Stimulated activated CD4-positive, alpha-beta T cell treated with anti-CD3 and anti-CD28 coated beads, Interleukin-15, amount 100 ng/mL, for 24 hours (primary cell): ENCODE data around the gene NXPH4.

ENCODE experiments used
- DNase-seq: peaks from one replicate; pipeline ENCODE4 v3.0.0-alpha.2; 2020

The NXPH4 gene

DNA sequence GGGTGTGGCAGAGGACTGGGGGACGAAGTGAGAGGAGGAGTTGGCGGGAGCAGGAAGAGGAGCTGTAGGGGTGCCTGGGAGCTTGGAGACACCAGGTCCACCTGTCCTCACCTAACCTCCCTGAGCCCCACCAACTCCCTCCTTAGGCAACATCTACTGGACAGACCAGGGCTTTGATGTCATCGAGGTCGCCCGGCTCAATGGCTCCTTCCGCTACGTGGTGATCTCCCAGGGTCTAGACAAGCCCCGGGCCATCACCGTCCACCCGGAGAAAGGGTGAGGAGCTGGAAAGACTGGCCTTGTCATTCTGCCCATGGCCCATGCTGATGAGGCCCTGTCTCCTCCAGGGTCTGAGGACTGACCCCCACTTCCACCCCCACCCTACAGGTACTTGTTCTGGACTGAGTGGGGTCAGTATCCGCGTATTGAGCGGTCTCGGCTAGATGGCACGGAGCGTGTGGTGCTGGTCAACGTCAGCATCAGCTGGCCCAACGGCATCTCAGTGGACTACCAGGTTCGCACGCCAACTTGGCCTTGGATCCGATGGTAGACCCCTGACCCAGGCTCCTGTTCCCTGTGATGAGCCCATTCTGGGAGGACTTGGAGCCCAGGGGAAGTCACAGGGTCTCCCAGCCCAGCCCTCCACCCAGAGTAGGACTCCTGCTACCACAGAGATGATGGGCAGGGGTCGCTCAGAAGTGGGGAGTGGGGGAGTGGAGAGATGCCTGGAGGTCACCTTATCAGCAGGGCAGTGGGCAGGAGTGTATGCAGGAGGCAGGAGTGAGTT lies 32.5 kb upstream of the NXPH4 start:
- DNase-seq = no peak

DNA sequence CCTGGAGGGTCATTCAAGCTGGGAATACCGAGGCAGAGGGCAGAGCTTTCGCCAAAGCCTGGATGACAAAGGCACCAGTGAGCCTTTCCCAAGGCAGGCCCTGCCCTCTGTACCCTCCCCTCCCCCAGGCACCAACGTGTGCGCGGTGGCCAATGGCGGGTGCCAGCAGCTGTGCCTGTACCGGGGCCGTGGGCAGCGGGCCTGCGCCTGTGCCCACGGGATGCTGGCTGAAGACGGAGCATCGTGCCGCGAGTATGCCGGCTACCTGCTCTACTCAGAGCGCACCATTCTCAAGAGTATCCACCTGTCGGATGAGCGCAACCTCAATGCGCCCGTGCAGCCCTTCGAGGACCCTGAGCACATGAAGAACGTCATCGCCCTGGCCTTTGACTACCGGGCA lies 31.2 kb upstream of the NXPH4 start:
- no peak for DNase-seq

DNA sequence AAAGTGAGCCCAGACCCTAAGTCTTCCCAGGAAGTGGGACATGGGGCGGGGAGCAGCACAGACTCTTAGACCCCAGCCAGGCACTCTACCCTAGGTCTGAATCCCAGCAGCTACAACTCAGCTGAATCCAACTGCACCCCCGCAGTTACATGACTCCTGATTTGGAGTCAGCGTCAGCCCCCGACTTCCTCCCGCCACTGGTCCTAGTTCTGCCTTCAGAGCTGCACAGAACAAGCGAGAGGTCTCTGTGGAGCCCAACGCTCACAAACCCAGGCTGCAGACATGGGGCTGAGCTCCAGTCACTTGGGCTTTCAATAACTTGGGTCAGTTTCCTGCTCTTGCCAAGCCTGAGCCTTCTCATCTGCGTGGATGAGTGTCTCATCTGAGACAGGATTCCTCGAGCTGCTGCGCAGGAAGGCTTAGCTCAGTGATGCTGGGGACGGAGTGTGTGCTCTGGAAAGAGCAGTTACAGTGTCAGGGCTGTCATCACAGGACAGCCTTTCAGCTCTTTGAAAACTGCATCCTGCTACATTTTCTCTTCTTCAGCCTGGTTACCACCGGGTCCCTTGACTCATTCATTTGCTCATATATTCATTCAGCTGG lies 30.6 kb upstream of the NXPH4 start:
- DNase-seq = no peak

DNA sequence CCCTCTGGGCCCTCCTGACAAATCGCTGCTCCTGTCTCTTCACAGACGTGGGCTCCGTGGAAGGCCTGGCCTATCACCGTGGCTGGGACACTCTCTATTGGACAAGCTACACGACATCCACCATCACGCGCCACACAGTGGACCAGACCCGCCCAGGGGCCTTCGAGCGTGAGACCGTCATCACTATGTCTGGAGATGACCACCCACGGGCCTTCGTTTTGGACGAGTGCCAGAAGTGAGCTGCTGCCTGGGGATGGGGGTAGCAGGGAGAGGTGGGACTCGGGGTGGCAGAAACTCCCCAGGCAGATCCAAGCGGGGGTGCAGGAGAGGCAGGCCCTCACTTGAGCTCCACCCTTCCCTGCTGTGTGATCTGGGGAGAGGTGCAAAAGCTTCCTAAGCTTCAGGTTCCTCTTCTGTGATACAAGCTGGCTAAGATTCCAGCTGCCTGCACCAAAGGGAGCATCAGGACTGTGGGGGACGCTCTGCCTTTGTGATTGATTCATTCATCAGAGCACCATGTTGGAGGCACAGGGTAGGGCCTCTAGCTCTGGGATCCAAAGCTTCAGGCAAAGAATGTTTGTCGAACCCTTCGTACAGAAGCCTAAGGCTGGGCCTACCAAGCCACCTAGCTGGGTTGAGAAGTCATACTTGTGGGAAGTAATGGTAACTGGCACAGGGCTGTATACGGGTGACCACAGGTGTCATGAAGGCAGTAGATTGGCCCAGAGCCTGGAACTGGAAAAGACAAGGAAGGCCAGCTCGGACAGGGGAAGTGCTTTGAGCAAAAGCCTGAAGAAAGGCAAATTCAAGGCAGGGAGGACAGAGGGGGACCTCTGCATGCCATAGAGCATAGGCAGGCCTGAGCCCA lies 29.1 kb upstream of the NXPH4 start:
- no peak for DNase-seq

DNA sequence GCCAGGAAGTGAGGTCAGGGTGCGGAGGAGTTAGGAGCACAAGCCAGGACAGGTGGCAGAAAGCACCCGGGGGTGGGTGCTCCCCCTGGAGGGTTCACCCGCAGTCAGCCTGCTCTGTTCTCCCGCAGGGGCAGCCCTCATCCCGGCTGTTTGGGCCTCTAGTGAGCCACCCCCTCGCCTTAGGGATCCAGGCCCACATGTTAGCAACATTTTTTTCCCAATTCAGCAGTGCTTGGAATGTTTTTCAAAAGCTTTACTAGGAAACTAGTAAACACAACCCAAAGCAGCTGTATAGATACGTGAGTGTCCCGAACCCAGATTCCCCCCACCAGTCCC lies 28.5 kb upstream of the NXPH4 start:
- DNase-seq = no peak

DNA sequence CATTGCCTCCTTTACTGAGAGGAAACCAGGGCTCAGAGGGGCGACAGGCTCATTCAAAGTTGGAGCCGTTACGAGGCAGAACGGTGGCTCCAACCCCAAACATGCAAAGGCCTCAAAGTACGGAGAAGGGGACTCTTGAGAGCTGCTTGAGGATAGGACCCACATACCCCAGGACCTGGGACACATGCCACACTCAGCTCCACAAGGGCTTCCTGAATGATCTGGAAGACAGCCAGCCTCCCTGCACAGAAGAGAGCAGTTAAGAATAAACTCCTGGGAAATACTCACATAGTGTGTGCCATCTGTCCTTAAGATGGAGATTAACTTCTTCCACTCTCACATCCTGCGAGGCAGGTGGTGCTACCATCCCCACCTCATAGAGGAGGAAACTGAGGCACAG lies 26.6 kb upstream of the NXPH4 start:
- no peak for DNase-seq

DNA sequence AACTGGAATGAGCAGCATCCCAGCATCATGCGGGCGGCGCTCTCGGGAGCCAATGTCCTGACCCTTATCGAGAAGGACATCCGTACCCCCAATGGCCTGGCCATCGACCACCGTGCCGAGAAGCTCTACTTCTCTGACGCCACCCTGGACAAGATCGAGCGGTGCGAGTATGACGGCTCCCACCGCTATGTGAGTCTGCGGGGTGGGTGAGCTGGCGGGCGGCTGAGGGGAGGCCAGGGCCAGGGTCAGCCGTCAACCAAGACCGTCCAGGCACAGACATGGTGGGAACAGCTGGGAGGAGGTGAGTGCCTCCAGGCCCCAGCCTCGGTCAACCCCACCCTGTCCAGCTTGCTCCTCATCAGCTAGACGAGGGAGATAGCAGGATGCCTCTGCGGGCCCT lies 25.8 kb upstream of the NXPH4 start:
- no peak for DNase-seq

DNA sequence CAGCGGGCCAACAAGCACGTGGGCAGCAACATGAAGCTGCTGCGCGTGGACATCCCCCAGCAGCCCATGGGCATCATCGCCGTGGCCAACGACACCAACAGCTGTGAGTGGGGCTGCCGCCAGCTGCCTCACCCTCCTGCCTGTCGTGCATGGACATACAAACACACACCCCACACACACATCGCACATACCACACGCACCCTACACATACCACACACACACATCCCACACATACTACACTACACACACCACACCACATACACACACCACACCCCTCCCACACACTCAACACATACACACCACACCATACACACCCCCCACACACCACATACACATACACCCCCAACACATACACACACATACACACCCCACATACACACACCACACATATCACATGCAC lies 25.2 kb upstream of the NXPH4 start:
- DNase-seq = no peak

DNA sequence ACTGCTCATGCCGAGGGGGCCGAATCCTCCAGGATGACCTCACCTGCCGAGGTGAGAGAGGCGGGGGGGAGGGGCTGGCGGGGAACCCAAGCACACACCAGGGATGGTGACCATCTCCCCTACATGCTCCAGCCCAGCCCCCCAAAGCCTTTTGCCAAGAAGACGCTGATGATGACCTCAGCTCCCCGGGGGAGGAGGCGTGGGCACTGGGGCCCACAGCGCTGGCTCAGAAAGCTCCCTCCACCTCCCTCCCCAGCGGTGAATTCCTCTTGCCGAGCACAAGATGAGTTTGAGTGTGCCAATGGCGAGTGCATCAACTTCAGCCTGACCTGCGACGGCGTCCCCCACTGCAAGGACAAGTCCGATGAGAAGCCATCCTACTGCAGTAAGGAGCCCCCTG lies 23.7 kb upstream of the NXPH4 start:
- DNase-seq = no peak

DNA sequence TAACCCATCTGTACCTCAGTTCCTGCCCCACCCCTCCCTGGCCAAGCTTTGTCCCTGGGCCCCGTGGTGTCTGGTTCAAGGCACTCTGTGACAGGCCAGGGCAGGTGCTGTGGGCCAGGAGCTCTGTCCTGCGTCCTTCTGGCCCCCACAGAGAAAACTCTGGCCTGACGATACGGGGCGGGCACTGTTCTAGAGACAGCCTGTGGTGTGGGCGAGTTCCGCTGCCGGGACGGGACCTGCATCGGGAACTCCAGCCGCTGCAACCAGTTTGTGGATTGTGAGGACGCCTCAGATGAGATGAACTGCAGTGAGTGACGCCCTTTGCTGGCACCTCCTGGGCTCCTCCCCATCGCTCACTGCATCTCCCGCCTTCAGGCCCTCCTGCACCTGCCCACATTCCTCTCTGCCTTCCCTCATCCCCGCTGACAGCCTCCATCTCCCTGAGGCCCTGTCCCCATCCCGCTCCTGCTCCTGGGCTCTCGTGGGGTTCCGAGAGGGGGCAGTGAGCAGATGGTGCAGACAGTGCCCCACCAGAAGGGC lies 22.8 kb upstream of the NXPH4 start:
- no peak for DNase-seq

DNA sequence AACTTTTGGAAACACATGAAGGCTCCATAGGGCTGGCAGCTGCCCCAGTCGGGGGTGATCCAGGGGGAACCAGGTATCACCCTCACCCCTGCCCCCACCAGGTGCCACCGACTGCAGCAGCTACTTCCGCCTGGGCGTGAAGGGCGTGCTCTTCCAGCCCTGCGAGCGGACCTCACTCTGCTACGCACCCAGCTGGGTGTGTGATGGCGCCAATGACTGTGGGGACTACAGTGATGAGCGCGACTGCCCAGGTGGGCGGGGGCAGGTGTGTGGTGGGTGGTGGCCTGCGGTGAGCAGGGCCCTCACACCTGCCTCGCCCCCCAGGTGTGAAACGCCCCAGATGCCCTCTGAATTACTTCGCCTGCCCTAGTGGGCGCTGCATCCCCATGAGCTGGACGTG lies 22.3 kb upstream of the NXPH4 start:
- DNase-seq = no peak

DNA sequence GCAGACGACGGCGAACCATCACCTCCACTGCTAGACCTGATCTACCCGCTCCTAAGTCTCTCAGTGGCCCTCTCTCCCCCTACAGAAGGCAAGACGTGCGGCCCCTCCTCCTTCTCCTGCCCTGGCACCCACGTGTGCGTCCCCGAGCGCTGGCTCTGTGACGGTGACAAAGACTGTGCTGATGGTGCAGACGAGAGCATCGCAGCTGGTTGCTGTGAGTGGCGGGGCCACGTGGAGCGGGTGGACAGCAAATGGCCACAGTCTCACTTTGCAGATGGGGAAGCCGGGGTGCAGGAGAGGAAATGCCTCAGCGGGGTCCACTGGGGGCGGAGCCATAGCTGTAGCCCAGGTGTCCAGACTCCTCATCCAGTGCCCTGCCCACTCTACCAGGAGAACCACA lies 21.4 kb upstream of the NXPH4 start:
- no peak for DNase-seq

DNA sequence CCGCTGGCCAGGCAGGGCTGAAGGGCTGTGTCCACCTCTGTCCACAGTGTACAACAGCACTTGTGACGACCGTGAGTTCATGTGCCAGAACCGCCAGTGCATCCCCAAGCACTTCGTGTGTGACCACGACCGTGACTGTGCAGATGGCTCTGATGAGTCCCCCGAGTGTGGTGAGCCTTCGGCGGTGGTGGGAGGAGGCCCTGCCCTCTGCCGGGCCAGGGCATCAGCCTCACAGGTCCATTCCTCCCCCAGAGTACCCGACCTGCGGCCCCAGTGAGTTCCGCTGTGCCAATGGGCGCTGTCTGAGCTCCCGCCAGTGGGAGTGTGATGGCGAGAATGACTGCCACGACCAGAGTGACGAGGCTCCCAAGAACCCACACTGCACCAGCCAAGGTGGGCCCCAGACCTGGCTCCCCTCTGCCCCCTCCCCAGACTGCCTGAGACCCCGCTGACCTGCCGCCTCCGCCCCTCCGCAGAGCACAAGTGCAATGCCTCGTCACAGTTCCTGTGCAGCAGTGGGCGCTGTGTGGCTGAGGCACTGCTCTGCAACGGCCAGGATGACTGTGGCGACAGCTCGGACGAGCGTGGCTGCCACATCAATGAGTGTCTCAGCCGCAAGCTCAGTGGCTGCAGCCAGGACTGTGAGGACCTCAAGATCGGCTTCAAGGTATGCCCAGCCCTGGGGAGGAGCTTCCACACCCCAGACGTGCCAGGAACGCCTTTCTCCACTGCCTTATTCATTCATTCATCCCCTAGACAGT lies 20.8 kb upstream of the NXPH4 start:
- DNase-seq = no peak

DNA sequence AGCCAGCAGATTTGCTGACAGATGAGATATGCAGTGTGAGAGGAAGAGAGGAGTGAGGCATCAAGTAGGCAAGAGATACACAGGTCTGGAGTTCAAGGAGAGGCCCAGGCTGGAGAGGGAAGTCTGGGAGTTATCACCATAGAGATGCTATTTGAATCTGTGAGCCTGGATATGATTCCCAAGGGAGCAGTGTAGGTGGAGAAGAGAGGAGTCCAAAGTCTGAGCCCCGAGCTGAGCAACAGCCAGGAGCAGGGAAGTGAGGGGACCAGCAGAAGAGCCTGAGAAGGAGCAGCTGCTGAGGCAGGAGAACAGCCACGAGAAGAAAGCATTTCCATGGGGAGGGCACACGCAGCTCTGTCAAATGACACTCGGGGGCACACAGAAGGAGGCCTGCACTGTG lies 20.2 kb upstream of the NXPH4 start:
- DNase-seq = no peak

DNA sequence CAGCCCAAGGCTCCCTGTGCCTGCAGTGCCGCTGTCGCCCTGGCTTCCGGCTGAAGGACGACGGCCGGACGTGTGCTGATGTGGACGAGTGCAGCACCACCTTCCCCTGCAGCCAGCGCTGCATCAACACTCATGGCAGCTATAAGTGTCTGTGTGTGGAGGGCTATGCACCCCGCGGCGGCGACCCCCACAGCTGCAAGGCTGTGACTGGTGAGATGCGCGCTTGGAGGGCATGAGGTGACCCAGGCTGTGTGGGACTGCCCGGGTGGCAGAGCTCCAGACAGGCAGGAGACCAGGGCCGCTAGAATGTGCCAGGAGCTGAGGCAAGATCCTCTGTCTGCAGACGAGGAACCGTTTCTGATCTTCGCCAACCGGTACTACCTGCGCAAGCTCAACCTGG lies 19.6 kb upstream of the NXPH4 start:
- no peak for DNase-seq

DNA sequence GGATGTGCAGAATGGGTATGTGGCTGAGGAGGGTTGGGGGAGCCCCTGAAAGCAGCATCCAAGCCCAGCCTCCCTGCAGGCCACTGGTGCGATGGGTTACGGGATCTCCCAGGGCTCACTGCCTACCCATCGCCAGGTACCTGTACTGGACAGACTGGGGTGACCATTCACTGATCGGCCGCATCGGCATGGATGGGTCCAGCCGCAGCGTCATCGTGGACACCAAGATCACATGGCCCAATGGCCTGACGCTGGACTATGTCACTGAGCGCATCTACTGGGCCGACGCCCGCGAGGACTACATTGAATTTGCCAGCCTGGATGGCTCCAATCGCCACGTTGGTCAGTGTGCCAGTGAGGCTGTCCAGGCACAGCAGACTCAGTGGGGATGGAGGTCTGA lies 18.3 kb upstream of the NXPH4 start:
- no peak for DNase-seq

DNA sequence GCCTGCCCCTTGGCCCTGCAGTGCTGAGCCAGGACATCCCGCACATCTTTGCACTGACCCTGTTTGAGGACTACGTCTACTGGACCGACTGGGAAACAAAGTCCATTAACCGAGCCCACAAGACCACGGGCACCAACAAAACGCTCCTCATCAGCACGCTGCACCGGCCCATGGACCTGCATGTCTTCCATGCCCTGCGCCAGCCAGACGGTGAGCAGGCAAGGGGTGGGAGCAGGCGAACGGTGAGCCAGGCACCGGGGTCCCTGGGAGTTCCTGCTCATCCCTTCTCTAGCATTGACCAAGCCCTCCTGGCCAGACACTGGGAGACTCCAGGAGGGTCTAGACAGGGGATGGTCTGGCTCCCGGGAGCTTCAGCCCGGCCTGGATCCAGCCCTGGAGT lies 17.4 kb upstream of the NXPH4 start:
- DNase-seq = no peak

DNA sequence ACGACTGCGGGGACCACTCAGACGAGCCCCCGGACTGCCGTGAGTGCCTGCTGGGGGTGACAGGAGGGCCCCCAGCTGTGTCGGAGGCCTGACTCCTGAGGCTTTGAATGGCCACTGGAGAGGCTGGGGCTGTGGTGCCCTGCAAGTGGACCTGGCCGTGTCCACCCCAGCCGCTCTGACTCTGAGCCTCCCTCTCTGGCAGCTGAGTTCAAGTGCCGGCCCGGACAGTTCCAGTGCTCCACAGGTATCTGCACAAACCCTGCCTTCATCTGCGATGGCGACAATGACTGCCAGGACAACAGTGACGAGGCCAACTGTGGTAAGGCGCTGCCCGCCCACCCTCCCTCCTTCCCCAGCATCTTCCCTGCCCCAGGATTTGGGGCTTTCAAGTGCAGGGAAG lies 16.1 kb upstream of the NXPH4 start:
- DNase-seq = no peak

DNA sequence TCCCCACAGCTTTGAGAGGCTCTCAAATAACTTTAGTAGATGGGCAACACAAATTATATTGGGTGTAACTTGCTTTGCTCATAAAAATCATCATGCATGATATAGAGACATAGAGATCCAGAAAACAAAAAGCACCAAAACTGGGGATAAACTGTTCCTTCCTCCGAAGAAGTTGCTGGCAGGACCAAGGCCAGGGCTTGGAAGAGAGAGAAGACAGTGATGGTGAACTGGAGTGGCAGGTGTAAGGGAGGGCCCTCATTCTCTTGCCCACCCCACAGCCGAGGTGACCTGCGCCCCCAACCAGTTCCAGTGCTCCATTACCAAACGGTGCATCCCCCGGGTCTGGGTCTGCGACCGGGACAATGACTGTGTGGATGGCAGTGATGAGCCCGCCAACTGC lies 15.4 kb upstream of the NXPH4 start:
- DNase-seq = no peak

DNA sequence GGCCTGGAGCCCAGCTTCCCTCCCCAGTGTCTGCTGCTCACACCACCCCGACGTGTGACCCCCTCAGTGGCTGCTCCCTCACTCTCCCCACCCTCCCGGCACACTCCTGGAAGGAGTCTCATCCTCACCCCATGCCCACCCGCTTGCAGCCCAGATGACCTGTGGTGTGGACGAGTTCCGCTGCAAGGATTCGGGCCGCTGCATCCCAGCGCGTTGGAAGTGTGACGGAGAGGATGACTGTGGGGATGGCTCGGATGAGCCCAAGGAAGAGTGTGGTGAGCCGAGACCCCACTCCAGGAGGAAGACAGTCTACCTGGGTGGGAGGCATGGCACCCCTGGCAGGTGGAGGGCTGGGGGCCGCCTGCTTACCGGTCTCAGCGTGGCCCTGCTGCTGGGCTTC lies 15.0 kb upstream of the NXPH4 start:
- no peak for DNase-seq

DNA sequence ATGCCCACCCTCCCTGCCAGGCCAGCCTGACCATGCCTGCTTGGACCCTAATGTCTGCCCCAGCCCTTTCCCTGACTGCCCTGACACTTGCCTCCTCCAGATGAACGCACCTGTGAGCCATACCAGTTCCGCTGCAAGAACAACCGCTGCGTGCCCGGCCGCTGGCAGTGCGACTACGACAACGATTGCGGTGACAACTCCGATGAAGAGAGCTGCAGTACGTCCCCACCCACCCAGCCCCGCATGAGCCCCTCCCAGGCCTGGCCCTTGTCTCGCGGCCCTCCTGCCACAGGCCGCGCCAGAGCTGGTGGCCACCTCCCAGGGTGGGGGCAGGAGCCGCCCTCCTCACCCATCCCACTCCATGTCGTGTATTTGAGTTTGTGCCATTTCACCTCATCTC lies 14.3 kb upstream of the NXPH4 start:
- no peak for DNase-seq

DNA sequence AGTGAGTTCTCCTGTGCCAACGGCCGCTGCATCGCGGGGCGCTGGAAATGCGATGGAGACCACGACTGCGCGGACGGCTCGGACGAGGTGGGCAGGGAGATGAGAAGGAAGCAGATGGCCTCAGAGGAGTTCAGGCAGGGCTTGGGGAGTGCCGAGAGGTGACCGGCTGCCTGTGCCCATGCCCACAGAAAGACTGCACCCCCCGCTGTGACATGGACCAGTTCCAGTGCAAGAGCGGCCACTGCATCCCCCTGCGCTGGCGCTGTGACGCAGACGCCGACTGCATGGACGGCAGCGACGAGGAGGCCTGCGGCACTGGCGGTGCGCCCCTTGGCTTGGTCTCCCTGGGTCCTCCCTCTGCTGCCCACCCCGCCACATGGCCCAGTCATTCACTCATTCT lies 13.4 kb upstream of the NXPH4 start:
- DNase-seq = no peak

DNA sequence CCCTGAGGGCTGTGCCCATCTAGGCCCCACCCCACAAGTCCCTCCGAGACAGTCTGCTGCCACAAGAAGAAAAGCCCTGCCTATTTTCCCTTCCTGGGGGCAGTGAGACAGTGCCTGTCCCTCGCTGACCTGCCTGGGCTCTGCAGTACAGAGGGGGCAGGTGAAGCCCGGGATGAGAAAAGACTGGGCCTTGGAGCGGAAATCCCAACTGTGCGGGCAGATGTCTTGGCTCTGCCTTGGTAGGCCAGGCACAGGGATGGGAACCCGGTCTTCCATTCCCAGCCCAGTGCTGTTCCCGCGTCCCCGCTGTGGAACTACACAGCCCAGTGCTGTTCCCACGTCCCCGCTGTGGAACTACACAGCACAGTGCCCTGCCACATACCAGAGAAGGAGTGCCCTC lies 12.8 kb upstream of the NXPH4 start:
- no peak for DNase-seq
